ENCODE measurements around the gene MSH3.

DNA sequence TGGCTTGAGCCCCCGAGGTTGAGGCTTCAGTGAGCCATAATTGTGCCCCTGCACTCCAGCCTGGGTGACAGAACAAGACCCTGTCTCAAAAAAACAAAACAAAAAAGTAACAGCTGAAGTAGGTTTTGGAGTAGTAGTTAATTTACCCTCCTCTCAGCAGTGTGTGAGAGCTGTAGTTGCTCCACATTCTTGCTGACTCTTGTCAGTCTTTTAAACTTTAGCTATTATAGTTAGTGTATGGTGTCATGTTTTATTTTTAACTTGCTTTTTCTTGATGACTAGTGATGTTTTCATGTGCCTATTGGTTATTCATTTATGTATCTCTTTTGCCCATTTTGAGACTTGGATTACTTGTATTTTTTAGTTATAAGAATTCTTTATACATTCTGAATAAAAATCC, 53.2 kb downstream of the MSH3 start:
- TF ChIP-seq TAF1 (IDR thresholded peaks at IDR 0.05; ENCODE audit: low read depth) (no peak), CREB1 (IDR thresholded peaks at IDR 0.05; ENCODE audit: low read depth) (no peak), YY1 (IDR thresholded peaks at IDR 0.05; ENCODE audit: low read depth) (no peak), EP300 (IDR thresholded peaks at IDR 0.05; ENCODE audit: borderline replicate concordance) (no peak), TCF12 (IDR thresholded peaks at IDR 0.05; ENCODE audit: low read depth) (no peak)
- TF ChIP-seq, protein P1, sequence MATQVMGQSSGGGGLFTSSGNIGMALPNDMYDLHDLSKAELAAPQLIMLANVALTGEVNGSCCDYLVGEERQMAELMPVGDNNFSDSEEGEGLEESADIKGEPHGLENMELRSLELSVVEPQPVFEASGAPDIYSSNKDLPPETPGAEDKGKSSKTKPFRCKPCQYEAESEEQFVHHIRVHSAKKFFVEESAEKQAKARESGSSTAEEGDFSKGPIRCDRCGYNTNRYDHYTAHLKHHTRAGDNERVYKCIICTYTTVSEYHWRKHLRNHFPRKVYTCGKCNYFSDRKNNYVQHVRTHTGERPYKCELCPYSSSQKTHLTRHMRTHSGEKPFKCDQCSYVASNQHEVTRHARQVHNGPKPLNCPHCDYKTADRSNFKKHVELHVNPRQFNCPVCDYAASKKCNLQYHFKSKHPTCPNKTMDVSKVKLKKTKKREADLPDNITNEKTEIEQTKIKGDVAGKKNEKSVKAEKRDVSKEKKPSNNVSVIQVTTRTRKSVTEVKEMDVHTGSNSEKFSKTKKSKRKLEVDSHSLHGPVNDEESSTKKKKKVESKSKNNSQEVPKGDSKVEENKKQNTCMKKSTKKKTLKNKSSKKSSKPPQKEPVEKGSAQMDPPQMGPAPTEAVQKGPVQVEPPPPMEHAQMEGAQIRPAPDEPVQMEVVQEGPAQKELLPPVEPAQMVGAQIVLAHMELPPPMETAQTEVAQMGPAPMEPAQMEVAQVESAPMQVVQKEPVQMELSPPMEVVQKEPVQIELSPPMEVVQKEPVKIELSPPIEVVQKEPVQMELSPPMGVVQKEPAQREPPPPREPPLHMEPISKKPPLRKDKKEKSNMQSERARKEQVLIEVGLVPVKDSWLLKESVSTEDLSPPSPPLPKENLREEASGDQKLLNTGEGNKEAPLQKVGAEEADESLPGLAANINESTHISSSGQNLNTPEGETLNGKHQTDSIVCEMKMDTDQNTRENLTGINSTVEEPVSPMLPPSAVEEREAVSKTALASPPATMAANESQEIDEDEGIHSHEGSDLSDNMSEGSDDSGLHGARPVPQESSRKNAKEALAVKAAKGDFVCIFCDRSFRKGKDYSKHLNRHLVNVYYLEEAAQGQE (IDR thresholded peaks at IDR 0.05; ENCODE audit: low read depth), result no peak
